D721Med (cell line): ENCODE data around the gene MRPL20.

Experiments
- DNase-seq: peaks from one replicate; pipeline ENCODE4 v3.0.0; 2011; ENCODE audit warnings: low spot score; ENCODE audit not compliant: insufficient read length
- FAIRE-seq: peaks from 2 replicates; lab custom pipeline; 2011; peaks lifted over from hg19 to GRCh38; lab: Jason Lieb, UNC
- TF ChIP-seq, protein P1 (sequence below): IDR thresholded peaks from 2 replicates; pipeline ENCODE4 v1.5.1; 2012; ENCODE audit warnings: mild to moderate bottlenecking, control low read depth; ENCODE audit not compliant: insufficient read depth; ENCODE audit errors: missing control alignments

MRPL20 gene

DNA sequence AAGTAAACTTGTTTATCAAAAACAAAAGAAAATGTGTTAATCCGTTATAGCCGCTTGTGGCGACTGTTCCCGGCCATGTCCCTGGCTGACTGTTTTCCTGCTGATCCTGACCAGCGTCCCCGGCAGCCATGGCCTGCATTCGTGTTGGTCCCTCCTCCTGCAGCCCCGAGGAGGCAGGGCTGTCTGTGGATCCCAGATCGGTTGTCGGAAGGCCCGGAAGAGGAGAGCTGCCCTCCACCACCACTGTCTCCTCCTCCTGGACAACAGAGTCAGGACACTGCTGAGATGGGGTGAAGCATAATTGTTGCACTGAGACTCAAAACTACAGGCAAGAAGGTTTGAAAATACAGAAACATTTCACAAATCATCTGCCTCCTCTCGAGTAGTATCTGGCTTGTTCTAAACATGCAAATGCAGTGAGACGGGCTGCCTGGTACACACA, 45.1 kb downstream of the MRPL20 start:
- TF ChIP-seq, protein P1, sequence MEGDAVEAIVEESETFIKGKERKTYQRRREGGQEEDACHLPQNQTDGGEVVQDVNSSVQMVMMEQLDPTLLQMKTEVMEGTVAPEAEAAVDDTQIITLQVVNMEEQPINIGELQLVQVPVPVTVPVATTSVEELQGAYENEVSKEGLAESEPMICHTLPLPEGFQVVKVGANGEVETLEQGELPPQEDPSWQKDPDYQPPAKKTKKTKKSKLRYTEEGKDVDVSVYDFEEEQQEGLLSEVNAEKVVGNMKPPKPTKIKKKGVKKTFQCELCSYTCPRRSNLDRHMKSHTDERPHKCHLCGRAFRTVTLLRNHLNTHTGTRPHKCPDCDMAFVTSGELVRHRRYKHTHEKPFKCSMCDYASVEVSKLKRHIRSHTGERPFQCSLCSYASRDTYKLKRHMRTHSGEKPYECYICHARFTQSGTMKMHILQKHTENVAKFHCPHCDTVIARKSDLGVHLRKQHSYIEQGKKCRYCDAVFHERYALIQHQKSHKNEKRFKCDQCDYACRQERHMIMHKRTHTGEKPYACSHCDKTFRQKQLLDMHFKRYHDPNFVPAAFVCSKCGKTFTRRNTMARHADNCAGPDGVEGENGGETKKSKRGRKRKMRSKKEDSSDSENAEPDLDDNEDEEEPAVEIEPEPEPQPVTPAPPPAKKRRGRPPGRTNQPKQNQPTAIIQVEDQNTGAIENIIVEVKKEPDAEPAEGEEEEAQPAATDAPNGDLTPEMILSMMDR = no peak
- FAIRE-seq = no peak
- no peak for DNase-seq

DNA sequence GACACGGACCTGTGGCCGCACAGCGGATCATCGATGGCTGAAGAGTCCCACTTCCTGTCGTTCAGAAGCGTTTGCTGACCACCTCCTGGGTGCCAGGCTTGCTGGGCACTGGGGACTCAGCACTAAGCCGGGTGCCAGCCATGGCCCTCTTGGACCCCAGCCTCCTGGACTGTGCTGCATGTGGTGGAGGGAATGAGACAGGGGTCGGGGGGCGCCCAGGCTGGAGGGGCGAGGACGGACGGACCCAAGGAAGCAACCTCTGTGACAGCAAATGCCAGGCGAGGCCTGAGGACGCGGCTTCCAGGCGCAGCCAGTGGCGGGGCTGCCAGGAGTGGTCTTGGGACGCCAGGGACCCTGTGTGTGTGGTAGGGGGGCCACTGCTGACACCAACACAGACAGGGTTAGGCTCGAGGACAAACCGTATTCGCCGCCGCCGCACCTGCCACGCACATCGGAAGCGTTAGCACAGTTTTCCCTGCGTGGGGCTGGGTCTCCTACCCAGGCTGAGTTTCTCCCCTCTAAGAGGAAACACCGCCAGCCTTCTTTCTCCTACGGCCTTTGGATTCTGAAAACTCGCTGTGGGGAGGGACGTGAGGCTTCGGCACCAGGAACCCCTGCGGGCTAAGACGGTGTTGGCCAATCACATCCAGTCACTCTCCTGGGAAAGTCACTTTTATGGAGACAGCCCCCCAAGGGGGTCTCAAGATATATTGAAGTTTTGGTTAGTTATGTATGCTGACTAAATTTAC, 45.7 kb downstream of the MRPL20 start:
- FAIRE-seq = no peak
- TF ChIP-seq, protein P1 = no peak
- no peak for DNase-seq

DNA sequence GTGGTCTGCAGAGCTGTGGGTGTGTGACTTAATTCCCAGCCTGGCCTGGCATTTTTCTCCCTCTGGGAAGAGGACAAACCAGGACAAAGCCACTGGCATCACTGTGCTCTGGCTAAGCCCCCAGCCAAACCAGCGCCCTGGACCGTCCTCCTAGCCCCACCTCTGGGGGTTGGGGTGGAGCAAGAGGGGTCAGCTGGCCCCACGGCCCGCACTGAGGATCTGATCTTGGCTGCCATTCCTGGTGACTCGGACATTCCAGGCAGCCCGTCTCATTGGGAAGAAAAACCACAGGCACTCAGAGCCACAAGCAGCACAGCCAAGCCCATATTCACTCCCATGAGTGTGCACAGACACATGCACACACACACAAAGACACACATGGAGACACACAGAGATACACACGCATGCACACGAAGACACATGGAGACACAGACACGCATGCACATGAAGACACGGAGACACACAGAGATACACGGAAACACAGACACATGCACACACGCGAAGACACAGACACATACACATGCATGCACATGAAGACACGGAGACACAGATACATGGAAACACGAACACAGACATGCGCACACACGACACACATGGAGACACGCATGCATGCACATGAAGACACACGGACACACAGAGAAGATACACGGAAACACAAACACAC, 46.5 kb downstream of the MRPL20 start:
- TF ChIP-seq, protein P1 = no peak
- DNase-seq (no peak), FAIRE-seq (no peak)

DNA sequence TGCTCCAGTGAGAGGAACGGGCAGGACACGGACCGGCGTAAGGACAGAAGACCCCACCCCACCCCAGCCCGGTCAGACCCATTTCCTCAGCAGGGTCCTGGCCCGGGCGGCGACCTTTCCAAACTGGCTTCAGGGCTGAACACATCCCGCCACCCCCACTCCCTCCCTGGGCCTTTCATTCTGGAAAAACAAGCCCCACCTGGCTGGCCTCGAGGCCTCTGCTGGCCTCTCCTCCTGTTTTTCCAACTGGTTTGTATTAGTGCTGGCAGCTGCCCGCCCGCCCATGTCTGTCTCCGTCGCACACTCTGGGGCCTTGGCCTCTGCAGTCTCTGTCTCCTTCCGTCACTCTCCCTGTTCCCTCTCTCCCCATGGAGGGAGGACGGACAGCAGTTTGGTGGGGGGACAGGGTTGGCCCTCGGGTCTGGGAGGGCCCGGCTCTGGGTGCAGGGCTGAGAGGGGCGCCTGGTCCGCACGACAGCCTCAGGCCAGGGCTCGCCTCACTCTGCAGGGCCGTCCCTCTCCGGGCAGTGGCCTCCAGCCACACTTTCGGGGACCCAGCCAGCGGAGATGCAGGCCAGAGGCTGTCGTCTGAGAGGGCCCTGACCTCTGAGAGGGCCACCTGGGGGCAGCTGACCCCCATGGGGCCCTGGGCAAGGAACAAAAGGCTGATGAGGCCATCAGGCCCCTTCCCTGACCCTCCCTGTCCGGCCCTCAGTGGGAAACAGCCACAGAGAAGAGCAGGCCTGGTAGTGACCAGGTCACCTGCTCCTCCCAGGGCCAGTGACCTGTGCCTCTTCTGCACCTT, 47.2 kb downstream of the MRPL20 start:
- FAIRE-seq = no peak
- DNase-seq = no peak
- TF ChIP-seq, protein P1 = no peak

DNA sequence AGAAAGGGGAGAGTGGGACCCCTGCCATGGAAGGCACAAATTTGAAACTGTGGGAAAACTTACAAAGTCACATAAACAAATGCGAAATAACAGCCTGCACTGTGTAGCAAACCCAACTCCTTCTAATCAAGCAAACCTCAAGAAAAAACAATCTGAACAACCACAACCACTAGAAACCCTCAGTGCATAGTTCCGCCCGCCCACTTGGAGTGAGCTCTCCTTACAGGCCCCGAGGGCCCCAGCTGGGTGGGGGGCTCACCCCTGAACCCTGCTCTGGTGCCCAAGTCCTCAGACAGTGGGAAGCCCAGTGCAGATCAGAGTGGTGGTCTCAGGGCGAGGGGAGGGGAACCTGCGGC, 47.8 kb downstream of the MRPL20 start:
- no peak for DNase-seq
- FAIRE-seq = no peak
- TF ChIP-seq, protein P1 = no peak

DNA sequence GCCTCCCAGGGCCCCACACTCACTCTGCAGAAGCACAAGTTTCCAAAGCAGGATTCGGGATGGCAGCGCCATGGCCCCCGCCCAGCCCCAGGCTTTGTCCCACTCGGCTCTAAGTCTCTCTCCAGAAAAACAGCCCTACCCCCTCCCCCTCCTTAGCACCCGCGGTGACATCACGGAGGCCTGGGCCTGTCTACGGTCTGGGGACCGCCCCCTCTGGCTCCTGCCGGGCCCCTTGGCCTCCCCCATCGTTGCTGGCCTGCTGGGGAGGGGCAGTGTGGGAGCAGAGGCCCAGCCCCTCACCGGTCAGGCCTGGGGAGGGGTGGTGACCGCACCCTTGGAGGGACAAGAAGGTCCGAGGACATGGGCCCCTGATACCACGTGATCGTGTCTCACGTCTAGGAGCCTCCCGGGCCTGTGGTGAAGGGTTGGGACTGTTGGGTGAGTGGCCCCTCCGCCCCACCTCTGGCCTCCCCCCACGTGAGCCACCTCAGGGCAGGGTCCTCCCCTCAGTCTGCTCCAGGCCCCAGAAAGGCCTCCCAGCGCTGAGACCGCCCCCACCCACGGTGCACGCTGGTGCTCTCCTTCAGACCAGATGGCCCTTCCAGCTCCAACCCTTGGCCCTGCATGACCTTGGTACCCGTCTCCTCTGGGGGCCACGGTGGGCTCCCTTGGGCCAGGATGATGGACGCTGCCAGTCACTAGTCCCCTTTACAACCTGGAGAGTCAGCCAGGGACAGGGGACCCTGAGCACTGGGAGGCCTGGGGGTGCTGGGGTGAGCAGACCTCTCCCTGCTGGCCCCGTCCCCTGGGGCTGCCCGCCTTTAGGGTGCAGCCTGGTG, 48.4 kb downstream of the MRPL20 start, which contains the start of gene MXRA8:
Gene MXRA8 (minus strand): TSS at position 123 of the 839 bp plus-strand sequence. CDS start 51 bp downstream, at position 72.
- TF ChIP-seq, protein P1 = no peak
- FAIRE-seq (no peak), DNase-seq (no peak)
